Measurements from ENCODE around the gene LENG8. TPM values are rescaled to one million over a fixed set of nuclear protein-coding genes. Genes with fewer than 3 reads are reported as not detected.

LENG8 gene
- total and polyA plus RNA-seq, 2 of the 4 experiments (the other 2 are of a cell fraction), result 21.1 to 93.9 TPM

GRCh38 chr19:54502518-54503048, 53.6 kb downstream of the LENG8 start, which contains the start of gene LAIR2:
LAIR2 (plus strand) TSS chr19:54502831; CDS start chr19:54502919, 88 bp downstream.
- H3K79me1 ChIP-seq (ENCODE audit: low read depth in 1 of 2, low read length in 2 of 2), result no peaks in the 10 kb centered on the region
- no peak within 1 kb of the TSS for H2AK9ac ChIP-seq (replicated peaks; ENCODE audit: low read depth, low read length, poor library complexity)
- H4K91ac ChIP-seq (ENCODE audit: insufficient read depth, low read depth, low read length), result no peak within 1 kb of the TSS
- intact Hi-C loops (cut with micrococcal nuclease), result no loop called here
- no peak for DNase-seq
- H3K27me3 ChIP-seq (ENCODE audit: control insufficient read depth, insufficient read depth, low read length), result no peaks in the 10 kb centered on the region
- BruUV-seq (replicated peaks), result no TSS peak
- H2AFZ ChIP-seq (replicated peaks; ENCODE audit: low read length, poor library complexity), result no peak within 1 kb of the TSS
- no peak within 1 kb of the TSS for H3K18ac ChIP-seq (ENCODE audit: low read depth, low read length)
- H3K4ac ChIP-seq (ENCODE audit: low read depth, low read length), result no peak within 1 kb of the TSS
- H3K9me3 ChIP-seq (ENCODE audit: control insufficient read depth, insufficient read depth, low read length), result peaks cover 14% of the 10 kb centered on the region
- H4K8ac ChIP-seq (ENCODE audit: low read depth in 2 of 2, low read length in 2 of 2), result no peak within 1 kb of the TSS
- no peak for ATAC-seq (ENCODE audit: low read depth)
- ChIA-PET POLR2A (ENCODE audit: unreplicated experiment) (no interaction called here), CTCF (no interaction called here)
- H3K4me1 ChIP-seq (ENCODE audit: control insufficient read depth, insufficient read depth, low read length), result no peaks in the 10 kb centered on the region
- no peak within 1 kb of the TSS for H3K9ac ChIP-seq (ENCODE audit: low read depth, low read length)
- H2BK5ac ChIP-seq (ENCODE audit: low read depth, low read length, poor library complexity, severe bottlenecking), result no peak within 1 kb of the TSS
- H2BK20ac ChIP-seq (ENCODE audit: low read depth, low read length), result no peak within 1 kb of the TSS
- no peak for TF ChIP-seq RCOR1 (IDR thresholded peaks at IDR 0.05; ENCODE audit: insufficient replicate concordance, low read length)
- TF ChIP-seq RAD21 (IDR thresholded peaks at IDR 0.05; ENCODE audit: low read length), result no peak
- TF ChIP-seq BHLHE40 (IDR thresholded peaks at IDR 0.05; ENCODE audit: low read depth, low read length), result no peak
- no peak for TF ChIP-seq FOS (IDR thresholded peaks at IDR 0.05; ENCODE audit: low read depth, low read length)
- no peak for TF ChIP-seq CTCF (conservative IDR thresholded peaks at IDR 0.05; ENCODE audit: low read depth, low read length)
- TF ChIP-seq POLR2A (IDR thresholded peaks at IDR 0.05; ENCODE audit: low read depth, low read length), result no peak
- TF ChIP-seq MAFK (IDR thresholded peaks at IDR 0.05; ENCODE audit: low read depth, low read length), result no peak
- TF ChIP-seq CEBPB (IDR thresholded peaks at IDR 0.05; ENCODE audit: low read depth, low read length), result no peak
- no peak for TF ChIP-seq ELK1 (IDR thresholded peaks at IDR 0.05; ENCODE audit: borderline replicate concordance, low read depth, low read length)
- no peak for TF ChIP-seq MXI1 (IDR thresholded peaks at IDR 0.05; ENCODE audit: borderline replicate concordance, low read depth, low read length)
- no peak for TF ChIP-seq USF2 (IDR thresholded peaks at IDR 0.05; ENCODE audit: low read depth, low read length)
- no peak for TF ChIP-seq MAZ (IDR thresholded peaks at IDR 0.05; ENCODE audit: borderline replicate concordance, low read depth, low read length)
- TF ChIP-seq NFE2L2 (IDR thresholded peaks at IDR 0.05; ENCODE audit: low read depth, low read length), result no peak
- TF ChIP-seq RFX5 (IDR thresholded peaks at IDR 0.05; ENCODE audit: low read depth, low read length), result no peak
- no peak for TF ChIP-seq SMC3 (IDR thresholded peaks at IDR 0.05; ENCODE audit: low read depth, low read length)
- TF ChIP-seq CHD1 (IDR thresholded peaks at IDR 0.05; ENCODE audit: low read depth, low read length), result no peak
- H3K4me2 ChIP-seq (ENCODE audit: low read depth, low read length), result no peak within 1 kb of the TSS
- no peaks in the 10 kb centered on the region for H3K36me3 ChIP-seq (ENCODE audit: control insufficient read depth, insufficient read depth, low read length)
- H2BK120ac ChIP-seq (ENCODE audit: low read depth, low read length), result no peak within 1 kb of the TSS
- H3K23ac ChIP-seq (ENCODE audit: low read depth, low read length), result no peak within 1 kb of the TSS
- no peak within 1 kb of the TSS for H3K4me3 ChIP-seq (ENCODE audit: insufficient read depth, low read depth, low read length)
- H3K27ac ChIP-seq (ENCODE audit: insufficient read depth, low read length), result no peak within 1 kb of the TSS
- no peak within 1 kb of the TSS for H2BK15ac ChIP-seq (ENCODE audit: low read depth, low read length)
- H3K9me1 ChIP-seq (ENCODE audit: insufficient read depth, low read length), result no peaks in the 10 kb centered on the region
- no peak within 1 kb of the TSS for H3K14ac ChIP-seq (replicated peaks; ENCODE audit: low read depth, low read length)
- H4K20me1 ChIP-seq (ENCODE audit: insufficient read depth, low read length), result no peaks in the 10 kb centered on the region
- no CpG with 5 or more reads among the region's 14 CpGs for WGBS, 2 experiments (ENCODE audit: extremely low coverage in 2 of 2, insufficient read length in 1 of 2)
- no peak within 1 kb of the TSS for H4K5ac ChIP-seq (ENCODE audit: low read depth, low read length)
- dilution Hi-C loops (cut with HindIII; ENCODE audit: low sequenced_read_pairs, unreplicated experiment), result no loop called here
- H2AK5ac ChIP-seq (ENCODE audit: low read depth, low read length), result no peak within 1 kb of the TSS
- H3K56ac ChIP-seq (ENCODE audit: extremely low read depth, insufficient read depth, low read length), result no peak within 1 kb of the TSS
- in situ Hi-C loops (cut with MboI; ENCODE audit: low sequenced_read_pairs), result no loop called here

Data from IMR-90 (cell line).